CD4-positive, alpha-beta T cell treated with Interleukin-4 for 1 hour (primary cell): Measurements from ENCODE around the gene RGS6.
"Not testable (repeated sequence)": the region's sequence is repeated elsewhere in the genome, so short reads cannot be mapped to it uniquely, and the experiment has no call there.

Experiments used
- DNase-seq, 2 donors: peaks; one replicate each; pipeline ENCODE4 v3.0.0-alpha.2; 2020 to 2022

RGS6 gene

GRCh38 chr14:72471346-72471745 is 539.1 kb downstream of the RGS6 start:
- no peak for DNase-seq

- no peak for DNase-seq
These were observed 540.6 kb downstream of the RGS6 start for GRCh38 chr14:72472845-72473244.

DNA sequence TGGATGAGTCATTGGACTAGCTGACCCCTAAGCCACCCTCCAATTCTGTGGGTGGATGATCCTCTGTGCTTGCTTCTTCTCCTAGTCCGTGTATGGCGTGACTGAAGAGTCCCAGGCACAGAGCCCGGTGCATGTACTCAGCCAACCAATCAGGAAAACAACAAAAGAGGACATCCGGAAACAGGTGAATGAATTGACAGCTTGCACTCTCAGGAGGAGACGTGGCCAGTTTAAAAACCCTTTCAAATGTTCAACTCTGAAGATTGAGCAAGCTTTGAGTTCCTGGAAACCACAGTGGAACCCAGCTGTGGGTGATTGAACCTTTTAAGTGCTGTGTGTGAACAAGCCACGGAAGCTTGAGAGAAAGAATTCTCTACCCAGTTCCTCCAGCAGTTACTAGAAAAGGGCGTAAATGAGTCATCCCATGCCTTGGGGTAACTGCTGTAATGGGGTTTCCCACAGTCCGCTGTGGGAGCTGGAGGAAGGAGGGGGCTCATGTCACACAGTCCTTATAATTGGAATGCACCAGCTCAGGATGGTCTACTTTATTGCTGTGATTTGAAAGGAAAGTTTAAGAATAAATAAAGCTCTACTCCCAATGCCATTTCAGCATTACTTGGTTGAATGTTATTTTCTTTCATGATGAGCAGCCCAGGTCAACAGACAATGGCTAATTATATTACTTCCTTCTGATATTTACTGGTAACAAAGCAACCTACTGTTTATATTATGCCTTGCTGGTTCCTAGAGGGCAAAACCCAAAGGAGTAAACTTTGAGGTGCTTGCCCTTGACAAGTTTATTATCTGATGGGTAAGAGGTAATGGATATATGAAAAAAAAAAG is 544.6 kb downstream of the RGS6 start:
- peak; percentile 38 to 55 for DNase-seq

GRCh38 chr14:72477578-72477977 is 545.3 kb downstream of the RGS6 start:
- DNase-seq, result not testable (repeated sequence)

GRCh38 chr14:72478471-72478893 is 546.3 kb downstream of the RGS6 start:
- DNase-seq, result no peak

DNA sequence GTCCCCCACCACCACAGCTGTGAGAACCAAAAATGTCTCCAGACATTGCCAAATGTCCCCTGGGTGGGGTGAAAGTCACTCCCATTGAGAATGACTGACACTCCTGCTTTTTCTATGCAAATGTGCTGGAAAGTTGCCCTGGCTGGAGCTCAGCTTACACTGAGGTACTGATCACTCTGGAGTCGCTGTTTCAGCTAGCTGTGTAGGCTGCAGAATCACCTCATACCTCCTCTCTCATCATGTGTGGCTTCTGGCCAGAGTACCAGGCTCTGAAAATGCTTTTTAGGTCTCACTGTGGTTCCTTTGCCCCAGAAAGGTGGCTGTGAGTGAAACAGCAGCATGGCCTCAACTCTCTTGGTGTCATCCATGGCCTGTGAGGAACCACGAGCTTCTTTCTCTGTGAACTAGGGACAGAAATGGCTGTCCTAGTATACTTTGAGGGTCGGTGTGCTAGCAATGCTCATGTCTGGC is 547.3 kb downstream of the RGS6 start:
- no peak for DNase-seq

GRCh38 chr14:72480464-72481243 is 548.4 kb downstream of the RGS6 start:
- no peak for DNase-seq

DNA sequence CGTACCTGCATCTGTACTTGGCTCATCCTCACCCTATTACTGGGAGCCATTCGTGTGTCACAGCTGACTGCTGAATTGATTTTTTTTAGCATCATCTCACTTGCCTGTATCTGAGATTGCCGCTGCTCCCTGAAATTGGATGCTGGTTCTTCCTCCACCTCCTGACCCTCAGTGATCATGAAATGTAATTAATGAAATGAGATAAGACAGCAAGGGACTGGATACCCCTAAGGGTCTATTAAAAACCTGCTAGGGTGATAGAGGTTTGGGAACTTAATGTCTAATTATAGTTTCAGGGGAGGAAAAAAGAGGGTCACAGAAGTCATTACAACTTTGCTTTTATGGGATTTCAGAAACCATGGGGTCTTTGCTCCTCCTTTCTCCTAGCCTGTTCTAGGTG is 551.1 kb downstream of the RGS6 start:
- DNase-seq, result no peak

DNA sequence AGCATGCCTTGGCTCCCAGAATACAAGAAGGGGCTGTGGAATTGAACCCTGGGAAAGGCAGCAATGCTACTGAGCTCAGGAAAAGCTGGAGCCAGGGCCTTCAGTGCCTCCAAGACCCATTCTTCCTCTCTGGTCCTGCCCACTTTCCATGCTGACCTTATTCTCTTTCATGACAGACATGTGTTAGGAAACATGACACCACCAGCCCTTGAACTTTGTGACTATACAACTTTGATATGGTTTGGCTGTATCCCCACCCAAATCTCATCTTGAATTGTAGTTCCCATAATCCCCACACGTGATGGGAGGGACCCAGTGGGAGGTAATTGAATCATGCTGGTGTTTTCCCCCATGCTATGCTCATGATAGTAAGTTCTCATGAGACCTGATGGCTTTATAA is 553.5 kb downstream of the RGS6 start:
- DNase-seq, result no peak

DNA sequence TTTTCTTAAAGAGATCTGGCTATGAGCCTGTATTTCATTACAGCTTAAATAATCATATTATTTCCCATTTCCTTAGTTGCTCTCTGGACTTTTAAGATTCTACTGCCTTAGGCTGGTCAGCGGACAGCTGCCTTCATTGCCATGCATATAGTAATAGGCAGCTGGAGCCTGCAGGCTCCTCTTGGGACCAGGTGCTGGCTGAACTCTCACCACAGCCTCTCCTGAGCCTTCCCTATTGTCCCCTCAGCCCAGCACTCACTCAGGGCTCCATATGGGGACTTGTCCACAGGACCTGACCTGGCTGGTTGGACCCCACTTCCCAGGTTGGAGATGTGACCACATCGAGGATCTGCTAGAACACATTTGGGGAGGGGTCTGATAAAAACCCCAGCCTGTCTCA is 556.3 kb downstream of the RGS6 start:
- no peak for DNase-seq

- DNase-seq, result no peak
These were observed 560.0 kb downstream of the RGS6 start for GRCh38 chr14:72492196-72492595.

- no peak for DNase-seq
These were observed 563.4 kb downstream of the RGS6 start for GRCh38 chr14:72495668-72496067.

DNA sequence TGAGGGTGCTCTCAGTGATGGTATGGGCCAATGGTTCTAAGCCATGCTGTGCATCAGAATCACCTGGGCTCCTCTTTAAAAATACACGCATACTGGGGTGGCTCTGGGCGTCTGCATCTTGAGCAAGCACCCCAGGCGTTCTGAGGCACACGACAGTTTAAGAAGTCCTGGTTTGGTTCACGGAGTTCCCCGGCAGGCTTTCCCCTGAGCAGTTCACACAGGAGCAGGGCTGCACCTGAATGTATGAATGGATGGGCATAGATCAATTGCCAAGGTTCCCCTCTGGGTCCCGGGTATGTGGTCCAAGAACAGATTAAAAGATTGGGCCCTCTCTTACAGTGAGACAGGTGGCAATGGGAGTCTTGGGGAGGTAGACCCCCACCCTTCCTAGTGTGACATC is 566.4 kb downstream of the RGS6 start:
- no peak for DNase-seq

GRCh38 chr14:72499746-72500145 is 567.5 kb downstream of the RGS6 start:
- DNase-seq, result no peak

DNA sequence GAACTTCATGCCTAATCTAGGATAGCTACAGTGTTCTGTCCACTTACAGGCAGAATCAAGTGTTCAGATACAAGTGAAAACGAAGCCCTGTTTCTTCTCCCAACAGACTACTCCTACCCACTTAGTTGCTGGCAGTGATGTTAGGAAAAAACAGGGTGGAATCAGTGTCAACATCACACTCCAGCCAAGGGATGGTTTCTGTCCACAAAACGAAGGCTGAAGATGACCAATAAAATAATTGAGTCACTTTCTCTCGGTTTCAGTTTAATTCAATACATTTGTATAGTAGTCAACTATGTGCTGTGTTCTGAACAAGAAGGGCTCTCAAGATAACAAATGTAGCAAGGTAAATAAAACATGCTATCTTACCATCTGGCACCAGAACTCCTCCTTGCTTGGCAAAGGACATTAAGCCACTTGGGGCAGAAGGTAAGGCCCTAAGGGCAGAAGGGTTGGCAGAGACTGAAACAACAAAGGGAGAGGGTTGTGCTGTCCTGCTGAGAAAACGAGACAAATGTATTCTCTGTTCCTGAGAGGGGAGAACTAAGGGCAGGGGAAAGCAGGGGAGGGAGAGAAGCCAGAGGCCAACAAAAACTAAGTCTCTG is 568.1 kb downstream of the RGS6 start:
- DNase-seq, result no peak

DNA sequence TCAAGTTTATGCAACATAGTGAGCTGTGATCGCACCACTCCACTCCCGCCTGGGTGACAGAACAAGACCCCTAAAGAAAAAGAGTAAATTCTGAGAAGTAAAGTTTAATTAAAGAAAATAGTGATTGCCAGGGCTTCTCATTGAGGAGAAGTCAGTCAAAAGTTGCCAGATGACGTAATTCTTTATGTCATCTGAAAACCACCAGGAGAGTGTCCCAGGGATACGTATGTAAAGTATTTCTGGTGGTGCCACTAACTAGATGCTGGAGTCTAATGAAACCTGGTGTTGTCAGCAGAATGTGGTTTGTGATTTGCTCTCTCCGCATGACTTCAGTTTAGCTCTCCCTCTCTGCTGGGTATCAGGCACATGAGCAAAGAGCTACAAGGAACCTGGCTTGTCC is 569.2 kb downstream of the RGS6 start:
- no peak for DNase-seq

DNA sequence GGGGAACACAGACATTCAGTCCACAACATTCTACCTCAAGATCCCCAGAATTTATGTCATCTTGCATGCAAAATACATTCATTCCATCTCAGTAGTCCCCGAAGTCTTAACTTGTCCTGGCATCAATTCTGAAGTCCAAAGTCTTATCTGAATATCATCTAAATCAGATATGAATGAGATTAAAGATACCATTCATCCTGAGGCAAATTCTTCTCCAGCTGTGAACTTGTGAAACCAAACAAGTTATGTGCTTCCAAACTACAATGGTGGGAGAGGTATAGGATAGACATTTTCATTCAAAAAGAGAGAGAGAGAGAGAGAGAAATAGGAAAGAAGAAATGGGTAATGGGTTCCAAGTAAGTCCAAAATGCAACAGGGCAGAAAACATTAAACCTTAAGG is 571.0 kb downstream of the RGS6 start:
- no peak for DNase-seq

GRCh38 chr14:72503696-72504368 is 571.6 kb downstream of the RGS6 start:
- no peak for DNase-seq

GRCh38 chr14:72510566-72510965 is 578.3 kb downstream of the RGS6 start:
- no peak for DNase-seq

DNA sequence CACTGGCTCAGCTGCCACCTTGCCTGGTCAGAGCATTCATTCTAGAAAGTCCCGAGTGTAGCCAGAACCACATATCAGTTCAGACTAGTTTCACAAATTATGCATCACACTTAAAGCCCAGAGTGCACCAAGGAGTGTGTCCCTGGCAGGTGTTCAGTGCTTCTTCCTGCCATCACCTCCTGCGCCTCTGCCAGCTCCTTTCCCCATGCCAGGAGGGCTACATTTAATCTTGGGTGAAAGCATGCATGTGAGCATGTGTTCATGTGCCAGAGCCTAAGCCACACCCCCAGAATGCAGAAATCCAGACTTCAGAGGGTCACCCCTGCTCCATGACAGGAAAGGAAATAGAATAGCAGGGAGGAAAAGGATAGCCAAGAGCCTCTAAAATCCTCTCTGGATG is 580.1 kb downstream of the RGS6 start:
- no peak for DNase-seq

DNA sequence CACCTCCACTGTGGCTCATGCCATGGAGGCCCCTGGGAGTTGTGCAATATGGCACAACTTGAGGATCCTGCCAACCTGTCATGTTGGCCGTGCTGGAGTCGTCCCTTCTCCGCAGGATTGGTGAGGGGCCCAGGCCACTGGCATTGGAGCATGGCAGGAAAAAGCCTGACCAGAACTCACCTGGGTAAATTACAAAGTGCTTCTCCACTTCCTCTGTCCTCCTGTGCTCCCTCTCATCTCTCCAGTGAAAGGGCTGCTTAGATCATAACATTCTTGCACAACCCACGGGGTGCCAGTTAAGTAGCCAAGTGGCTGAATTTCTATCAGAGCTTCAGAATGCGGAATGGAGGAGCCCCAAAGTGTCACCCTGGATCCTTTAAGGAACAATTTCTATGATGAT is 580.7 kb downstream of the RGS6 start:
- no peak for DNase-seq

- DNase-seq, result no peak
These were observed 581.1 kb downstream of the RGS6 start for GRCh38 chr14:72513346-72513745.
